Lower leg skin (tissue), 3 donors: Measurements from ENCODE around the gene NOS1.

Experiments
- CTCF ChIP-seq, 3 donors: fragments of 450-650 bp; IDR thresholded peaks; one replicate each; pipeline ENCODE4 v1.5.1; 2016; ENCODE audit warnings: antibody characterized with exemption in 3 of 3, mild to moderate bottlenecking in 3 of 3, moderate library complexity in 2 of 3
- POLR2A ChIP-seq, 2 donors: fragments of 450-650 bp; IDR thresholded peaks; one replicate each; pipeline ENCODE4 v1.6.1; 2016 to 2017; ENCODE audit warnings: antibody characterized with exemption in 2 of 2, mild to moderate bottlenecking in 1 of 2, moderate library complexity in 1 of 2

- no peak for TF ChIP-seq CTCF (IDR thresholded peaks at IDR 0.05)
- TF ChIP-seq POLR2A (IDR thresholded peaks at IDR 0.05): no peak
Observed at GRCh38 chr12:117328556-117329100, 32.8 kb downstream of the NOS1 start.
